SHP77 treated with DMSO at 0.1 percent for 48 hours (cell line): ENCODE data around the gene RAPGEF4.

Source experiments
- DNase-seq: peaks from one replicate; lab custom pipeline; 2025; lab: John Stamatoyannopoulos, UW

Gene RAPGEF4

DNA sequence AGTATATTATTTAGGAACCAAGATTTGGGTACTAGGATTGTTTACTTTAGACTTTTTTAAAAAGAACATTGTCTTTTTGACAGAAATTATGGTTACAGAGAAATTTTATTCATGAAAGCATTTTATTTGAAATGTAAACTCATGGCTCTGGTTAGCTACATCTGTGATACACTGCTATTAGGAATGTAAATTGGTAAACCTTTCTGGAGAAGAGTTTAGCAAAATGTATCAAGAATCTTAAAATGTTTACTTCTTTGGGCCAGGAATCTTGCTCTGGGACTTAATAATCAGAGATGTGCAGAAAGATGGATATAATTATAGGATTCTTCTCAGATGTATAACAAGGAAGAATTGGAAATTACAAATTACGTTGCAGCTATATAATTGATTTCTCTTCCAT, 359.7 kb downstream of the RAPGEF4 start:
- DNase-seq, result no peak

DNA sequence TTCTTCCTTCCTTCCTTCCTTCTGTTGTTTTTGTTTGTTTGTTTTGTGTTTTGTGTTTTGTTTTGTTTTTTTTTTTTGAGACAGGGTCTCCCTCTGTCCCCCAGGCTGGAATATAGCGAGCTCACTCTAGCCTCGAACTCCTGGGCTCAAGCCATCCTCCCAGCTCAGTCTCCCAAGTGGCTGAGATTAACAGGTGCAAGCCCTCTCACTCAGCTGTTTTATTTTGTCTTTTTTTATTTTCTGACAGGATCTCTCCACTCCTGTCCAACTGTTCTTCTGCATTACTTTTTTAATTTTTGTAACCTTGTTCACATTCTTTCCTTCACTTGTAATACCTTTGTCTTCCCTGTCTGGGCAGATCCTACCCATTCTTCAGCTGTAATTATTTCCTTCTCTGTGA, 363.6 kb downstream of the RAPGEF4 start:
- no peak for DNase-seq

DNA sequence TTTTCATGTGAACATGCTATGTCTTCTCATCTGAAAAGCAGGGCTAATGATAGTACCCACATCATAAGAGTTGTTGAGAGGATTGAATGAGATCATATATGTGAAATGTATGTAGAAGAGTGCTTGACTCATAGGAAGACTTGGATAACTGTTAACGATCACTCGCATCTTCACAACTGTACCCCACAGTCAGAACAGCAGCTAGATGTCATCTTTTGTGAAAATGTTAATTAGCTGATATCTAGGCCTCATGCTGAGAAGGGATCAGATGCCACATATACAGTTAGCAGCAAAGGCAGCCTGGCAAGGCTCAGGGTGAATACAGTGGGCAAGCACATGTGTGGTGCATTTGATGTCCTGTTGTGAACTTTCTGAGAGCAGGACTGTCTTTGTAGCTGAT, 364.2 kb downstream of the RAPGEF4 start:
- DNase-seq, result no peak

DNA sequence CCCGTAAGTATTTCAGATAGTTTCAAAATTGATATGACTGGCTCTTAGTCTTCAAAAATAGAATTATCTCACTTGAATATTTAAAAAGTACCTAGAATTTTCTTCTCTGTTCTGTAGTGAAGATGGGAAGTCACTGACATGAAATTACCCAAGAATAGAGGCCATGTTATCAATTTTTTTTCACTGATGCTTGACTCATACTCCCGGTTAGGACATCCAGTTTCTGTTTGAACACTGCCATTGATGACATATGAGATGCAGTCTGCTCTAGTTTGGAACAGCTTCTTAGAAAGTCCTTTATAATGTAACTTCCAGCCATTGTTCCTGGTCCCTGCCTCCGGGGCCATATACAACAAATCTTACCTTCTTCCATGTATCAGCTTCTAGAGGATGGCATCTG, 366.0 kb downstream of the RAPGEF4 start:
- no peak for DNase-seq
